NCI-H2196 (cell line): ENCODE measurements around the gene KIF5B.
A peak's percentile ranks its signal among the peaks of the same experiment; 100 is the strongest.
"Not testable (repeated sequence)": the region's sequence is repeated elsewhere in the genome, so short reads cannot be mapped to it uniquely, and the experiment has no call there.

Experiments
- DNase-seq: peaks from one replicate; lab custom pipeline; 2025; ENCODE audit not compliant: unreplicated experiment; lab: John Stamatoyannopoulos, UW

The KIF5B gene

DNA sequence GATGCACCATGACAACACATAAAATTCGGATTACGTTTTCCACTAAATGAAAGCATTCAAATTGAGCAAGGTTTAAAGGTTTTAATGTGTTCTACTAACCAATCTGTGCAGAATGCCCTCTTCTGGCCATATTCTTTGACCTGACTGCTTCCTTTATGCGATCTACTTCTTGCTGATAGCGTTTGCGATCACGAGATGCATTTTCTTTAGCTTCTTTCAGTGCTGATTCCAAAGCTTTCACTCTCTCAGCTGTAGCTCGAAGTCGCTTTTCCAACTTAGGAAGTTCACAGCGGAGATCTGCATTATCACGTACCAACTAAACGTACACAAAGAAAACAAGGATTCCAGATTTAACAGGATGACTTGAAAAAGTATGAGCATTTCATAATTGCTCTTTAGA, 39.2 kb downstream of the KIF5B start:
- DNase-seq, result no peak

DNA sequence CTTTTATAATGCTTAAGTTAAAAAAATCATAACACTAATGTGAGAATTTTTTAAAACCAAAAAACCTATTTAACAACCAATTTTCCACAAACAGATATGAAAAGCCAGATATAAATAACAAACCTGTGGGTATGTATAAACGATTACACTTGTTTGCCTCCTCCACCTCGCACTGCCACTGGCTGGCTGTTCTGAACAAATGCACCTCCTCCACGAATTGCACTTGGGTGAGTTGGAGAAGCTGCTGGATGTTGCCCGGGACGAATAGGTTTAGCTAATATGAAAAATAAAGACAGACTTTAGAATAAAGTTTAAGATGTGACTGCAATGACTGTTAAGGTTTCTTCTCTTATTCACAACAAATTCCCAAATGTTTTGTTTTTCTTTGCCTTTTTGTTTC, 40.8 kb downstream of the KIF5B start:
- DNase-seq, result no peak

DNA sequence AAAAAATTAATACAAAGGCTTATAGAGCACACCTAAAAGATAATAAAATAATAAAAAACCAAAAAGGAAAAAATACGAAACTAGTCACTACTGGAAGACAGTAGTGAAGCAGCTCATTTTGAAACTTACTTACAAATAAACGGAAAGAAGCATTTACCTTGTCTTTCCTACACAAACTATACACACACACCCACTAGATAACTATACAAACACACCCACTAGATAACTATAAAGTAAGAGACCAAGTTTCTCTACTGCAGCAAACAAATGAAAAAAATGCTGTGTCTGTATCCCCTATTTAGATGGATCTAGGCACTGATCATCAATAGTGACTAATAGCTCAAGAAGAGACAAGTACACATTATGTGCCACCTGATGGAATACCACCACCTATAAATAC, 49.2 kb downstream of the KIF5B start:
- DNase-seq, result no peak

DNA sequence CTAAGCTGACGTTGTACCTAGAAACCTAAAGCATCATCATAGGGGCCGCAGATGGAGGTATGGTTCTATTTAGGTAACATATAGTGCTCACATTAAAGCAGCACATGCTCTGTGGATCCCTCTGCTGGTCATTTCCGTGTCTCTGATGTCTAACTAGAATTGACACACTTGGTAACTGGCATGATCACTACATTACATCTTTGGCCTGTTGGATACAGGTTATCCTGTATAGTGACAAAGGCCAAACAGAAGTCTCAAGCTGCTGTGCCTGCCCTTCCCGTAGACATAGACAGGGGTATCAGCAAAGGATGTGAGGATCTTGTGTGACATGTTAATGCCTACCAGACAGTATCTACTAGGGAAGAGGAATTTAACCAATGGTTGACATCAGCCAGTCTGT, 51.2 kb downstream of the KIF5B start:
- DNase-seq, result peak; percentile 34

DNA sequence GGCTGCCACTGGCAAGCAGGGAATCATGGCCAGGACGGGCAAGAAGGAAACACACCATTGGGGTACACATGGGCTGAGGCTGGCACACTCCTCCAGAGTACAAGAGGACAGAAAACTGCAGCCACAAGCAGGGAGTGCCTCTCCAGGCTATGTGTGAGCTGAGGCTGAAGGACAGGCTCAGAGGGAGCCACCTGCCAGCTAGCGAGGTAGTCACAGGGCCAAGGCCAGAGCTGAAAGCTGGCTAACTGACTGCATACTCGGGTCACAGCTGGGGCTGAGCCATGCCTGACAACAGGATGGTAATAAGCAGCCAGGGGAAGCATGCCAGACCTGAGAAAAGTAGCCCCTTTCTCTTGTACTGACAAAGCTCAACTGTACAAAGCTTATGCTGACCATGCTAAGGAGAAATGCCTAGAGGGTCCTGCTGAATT, 52.0 kb downstream of the KIF5B start:
- no peak for DNase-seq

DNA sequence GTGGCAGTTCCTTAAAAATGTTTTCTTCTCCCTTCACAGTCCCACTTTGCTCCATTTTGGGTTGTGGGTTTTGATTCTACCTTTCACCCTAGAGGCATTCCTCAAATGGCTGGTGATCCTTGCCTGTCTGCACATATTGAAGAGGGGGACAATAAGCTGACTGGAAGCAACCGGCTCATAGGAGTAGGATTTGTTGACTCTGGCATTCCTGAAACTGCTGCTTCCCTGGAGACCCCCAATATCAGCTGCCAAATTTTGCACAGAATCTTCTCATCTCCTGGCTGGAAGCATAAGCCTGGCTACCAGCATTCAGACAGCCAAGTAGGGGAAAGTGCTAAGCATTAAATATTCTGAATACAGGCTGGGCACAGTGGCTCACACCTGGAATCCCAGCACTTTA, 53.7 kb downstream of the KIF5B start:
- no peak for DNase-seq

DNA sequence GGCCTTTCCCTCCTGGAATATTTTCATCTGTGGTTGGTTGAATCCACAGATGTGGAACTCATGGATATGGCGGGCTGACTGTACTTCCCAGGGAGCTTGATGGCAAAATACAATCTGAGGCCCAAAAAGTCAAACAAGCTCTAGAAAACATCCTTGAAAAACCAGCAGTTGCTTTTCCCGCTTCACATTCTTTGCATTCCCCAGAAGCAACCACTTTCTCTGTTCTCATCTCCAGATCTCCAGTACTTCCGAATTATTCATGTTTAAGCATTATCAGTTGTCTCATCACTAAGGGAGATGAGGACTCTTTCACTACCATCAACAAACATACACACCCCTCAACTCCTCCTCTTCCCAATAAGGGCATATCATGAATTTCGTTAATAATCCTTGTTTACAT, 55.3 kb downstream of the KIF5B start:
- DNase-seq, result no peak

DNA sequence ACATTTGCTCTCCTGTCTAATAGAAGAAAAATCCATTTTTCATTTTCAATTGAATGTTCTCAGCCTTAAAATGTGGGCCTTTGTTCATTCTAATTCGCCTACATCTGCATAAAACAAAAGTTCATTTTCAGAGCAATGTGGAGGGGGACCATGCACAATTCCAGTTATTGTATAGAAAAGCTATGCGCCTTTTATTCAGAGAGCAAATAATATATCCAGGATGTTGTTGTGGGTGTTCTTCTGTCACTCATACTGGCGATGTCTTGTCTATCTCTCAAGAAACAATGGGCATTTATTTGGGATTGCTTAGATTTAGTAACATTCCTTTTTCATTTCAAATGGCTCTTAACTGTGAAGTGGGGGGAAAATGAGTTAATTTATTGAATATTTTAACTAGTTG, 56.4 kb downstream of the KIF5B start:
- no peak for DNase-seq

DNA sequence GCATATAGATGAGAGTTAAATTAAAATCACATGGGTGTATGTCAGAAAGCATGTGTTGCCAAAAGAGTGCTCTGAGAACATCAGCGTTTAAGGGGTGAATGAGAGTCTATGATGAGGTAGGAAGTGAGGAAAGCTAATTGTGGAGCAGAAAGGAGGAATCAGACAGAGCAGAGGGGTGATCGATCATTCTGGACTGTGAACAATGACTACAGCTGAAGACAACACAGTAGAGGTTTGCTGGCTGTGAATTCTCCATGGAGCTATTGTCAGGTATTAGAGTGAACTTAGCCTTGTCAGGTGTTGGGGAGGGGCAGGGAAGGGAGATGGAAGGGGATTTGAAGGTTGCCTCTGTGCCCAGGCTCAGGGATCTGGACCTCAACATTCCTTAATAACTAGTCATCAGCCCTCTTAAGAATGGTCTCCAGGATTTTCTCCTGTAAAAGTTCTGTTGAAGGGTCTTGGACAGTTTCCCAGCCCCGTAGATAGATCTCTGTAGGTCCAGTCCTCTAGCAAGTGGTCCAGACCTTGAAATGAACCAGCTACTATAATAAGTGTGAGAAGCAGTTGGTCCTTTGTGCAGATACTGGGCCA, 57.1 kb downstream of the KIF5B start:
- DNase-seq, result no peak

DNA sequence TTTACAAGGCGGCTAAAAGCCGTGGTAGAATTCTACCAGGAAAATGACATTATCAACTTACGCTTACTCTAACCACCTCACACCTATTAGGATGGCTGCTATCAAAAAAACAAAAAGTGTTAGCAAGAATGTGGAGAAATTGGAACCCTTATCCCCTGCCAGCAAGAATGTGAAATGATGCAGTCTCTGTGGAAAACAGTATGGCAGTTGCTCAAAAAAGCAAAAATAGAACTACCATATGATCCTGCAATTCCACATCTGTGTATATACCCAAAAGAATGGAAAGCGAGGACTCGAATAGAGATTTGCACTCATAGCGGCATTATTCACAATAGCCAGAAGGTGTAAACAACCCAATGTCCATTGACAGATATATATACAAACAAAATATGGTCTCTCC, 61.3 kb downstream of the KIF5B start:
- no peak for DNase-seq

DNA sequence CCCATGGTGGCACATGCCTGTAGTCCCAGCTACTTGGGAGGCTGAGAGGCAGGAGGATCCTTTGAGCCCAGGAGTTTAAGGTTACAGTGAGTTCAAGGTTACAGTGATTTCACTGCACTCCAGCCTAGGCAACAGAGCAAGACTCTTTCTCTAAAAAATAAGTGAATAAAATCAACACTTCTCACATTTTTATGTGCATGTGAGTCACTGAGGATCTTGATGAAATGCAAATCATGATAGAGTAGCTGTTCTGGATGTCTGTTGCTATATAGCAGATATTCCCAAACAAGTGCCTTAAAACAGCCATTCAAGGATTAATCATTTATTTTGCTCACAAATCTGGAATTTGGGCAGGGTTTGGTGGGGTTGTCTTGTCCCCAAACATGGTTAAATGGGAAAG, 65.3 kb downstream of the KIF5B start:
- no peak for DNase-seq

DNA sequence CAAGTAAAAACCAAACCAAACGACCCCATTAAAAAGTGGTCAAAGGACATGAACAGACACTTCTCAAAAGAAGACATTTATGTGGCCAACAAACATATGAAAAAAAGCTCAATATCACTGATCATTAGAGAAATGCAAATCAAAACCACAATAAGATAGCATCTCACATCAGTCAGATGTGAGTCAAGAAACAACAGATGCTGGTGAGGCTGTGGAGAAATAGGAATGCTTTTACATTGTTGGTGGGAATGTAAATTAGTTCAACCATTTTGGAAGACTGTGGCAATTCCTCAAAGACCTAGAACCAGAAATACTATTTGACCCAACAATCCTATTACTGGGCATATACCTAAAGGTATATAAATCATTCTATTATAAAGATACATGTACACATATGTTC, 68.4 kb downstream of the KIF5B start:
- DNase-seq, result not testable (repeated sequence)

DNA sequence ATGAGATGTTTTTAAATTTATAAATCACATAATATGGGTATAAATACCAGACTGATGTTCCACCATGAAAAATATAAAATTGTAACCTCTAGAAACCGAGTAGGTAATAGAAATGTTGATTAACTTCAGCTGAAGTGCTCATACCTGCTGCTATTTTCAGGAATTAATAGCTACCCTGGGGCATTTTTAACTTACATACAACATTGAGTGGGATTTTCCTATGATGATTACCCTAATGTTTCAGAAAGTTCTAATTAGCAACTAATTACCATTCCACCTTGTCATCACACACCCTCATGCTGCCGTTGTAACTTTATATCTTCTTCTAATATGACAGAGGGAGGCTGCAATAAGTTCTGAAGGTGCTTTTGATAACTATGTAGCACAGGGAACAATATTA, 74.1 kb downstream of the KIF5B start:
- no peak for DNase-seq

DNA sequence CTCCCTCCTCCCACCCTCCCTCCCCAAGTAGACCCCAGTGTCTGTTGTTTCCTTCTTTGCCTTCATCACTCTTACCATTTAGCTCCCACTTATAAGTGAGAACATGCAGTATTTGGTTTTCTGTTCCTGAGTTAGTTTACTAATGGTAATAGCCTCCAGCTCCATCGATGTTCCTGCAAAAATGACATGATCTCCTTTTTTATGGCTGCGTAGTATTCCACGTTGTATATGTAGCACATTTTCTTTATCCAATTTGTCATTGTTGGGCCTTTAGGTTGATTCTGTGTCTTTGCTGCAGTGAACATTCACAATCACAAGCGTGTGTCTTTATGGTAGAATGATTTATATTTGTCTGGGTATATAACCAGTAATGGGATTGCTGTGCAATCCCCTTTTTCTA, 75.8 kb downstream of the KIF5B start:
- no peak for DNase-seq

DNA sequence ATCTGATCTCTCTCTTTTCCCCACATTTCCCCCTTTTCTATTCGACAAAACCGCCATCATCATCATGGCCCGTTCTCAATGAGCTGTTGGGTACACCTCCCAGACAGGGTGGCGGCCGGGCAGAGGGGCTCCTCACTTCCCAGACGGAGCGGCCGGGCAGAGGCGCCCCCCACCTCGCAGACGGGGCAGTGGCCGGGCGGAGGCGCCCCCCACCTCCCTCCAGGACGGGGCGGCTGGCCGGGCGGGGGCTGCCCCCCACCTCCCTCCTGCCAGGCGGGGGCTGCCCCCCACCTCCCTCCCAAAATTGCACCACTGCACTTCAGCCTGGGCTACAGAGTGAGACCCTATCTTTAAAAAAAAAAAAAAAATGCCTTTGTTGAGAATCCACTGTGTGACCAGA, 77.2 kb downstream of the KIF5B start:
- DNase-seq, result not testable (repeated sequence)

DNA sequence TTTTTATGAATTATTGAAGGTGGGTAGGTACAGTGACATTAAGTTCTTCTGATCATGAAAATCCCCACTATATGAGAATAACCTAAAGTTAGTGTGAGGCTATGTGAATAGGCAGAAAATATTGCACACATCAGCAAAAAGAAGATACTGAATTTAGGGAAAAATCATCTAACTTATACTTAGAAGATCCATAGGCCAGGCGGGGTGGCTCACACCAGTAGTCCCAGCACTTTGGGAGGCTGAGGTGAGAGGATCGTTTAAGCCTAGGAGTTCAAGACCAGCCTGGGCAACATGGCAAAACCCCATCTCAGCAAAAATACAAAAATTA, 78.1 kb downstream of the KIF5B start:
- DNase-seq, result no peak

DNA sequence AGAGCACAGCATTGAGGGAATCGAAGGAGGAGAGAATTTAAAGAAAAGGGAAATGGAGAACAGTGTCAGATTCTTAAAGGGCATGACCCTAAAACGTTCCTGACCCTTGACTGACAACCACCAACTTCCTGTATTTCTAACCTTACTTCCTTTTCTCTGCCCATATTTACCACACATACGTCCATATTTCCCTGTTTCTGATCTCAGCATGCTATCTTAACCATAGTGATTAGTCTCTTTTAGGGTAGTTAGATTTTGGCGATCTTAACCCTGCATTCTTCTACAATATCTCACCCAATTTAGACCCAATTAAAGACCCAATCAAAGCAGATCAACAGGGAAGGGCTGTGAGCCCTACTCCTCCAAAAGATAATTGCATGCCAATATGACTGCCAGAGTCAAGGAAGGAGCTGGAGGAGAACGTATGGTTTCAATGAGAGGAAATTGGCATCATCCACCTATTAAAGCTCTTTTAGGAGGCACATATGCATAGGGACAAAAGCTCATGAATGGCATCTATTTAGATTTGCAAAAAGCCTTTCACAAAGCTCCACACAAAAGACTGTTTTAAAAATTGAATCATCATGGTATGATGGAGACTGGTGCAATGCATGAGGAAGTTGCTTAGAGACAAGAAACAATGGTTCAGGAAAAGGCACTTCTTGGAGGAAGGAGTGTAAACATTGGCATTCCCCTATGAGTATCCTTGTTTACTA, 78.6 kb downstream of the KIF5B start:
- no peak for DNase-seq

DNA sequence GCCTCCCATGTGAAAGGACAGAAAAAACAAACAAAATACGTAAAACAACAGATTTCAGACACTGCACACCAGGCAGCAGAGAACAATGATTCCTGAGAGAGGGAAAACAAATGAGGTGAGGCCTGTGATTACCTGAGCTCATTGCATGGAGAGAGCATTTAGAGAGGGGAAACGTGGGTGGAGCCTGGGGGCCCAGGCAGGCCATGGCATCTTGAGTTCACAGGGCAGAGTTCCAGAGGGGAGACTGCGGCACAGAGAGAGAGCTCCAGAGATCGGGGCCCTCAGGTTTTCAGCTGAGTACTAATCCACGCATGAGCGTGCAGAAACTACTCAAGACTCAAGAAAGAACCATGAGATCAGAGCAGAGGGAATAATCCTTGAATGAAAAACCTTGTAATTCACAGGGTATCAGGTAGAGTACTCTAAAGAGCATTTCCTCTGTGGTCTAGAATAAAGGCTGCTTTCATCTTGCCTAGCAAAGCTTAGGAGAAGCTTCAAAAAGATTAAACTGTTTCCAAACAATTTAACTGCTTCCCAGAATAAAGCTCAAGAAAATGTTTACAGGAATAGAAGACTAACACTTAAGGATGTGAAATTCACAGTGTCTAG, 81.0 kb downstream of the KIF5B start:
- DNase-seq, result no peak

DNA sequence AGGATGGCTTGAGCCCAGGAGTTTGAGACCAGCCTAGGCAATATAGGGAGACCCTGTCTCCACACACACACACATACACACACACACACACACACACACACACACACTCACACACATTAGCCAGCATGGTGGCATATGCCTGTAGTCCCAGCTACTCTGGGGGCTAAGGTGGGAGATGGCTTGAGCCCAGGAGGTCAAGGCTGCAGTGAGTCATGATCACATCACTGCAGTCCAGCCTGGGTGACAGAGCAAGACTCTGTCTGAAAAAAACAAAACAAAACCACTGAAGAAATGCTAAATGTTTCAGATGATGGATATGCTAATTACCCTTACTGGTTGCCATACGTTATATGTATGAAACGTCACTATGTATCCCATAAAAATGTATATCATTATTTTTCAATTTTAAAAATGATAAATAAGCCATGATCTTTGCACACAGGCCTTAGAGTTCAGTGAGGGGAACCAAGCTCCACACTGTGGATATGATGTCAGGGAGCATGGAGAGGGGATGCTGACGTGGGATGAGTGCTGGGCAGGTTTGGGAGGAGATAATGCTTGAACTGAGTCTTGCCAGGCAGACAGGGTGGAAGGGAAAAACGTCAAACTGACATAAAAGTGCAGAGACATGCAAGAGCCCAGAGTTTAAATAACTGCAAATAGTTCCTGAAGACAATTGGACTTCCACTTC, 81.6 kb downstream of the KIF5B start:
- no peak for DNase-seq

DNA sequence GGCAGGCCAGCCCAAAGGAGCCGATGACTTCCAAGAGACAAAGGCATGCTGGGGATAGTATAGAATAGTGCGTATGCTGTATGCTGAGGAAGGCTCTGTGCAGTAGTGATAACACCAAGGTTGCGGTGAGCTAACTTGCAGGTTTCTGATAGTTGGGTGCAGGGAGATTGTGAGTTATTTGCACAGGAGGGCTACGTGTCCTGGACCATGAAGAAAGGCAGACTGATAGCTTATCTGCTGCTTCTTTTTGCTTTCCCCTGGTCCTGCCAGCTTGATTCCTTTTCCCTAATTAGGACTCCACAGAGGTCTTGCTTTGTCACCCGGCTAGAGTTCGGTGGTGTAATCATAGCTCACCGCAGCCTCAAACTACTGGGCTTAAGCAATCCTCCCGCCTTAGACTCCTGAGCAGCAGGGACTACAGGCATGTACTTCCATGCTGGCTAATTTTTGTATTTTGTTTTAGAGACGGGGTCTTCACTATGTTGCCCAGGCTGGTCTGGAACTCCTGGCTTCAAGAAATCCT, 83.6 kb downstream of the KIF5B start:
- DNase-seq, result no peak

DNA sequence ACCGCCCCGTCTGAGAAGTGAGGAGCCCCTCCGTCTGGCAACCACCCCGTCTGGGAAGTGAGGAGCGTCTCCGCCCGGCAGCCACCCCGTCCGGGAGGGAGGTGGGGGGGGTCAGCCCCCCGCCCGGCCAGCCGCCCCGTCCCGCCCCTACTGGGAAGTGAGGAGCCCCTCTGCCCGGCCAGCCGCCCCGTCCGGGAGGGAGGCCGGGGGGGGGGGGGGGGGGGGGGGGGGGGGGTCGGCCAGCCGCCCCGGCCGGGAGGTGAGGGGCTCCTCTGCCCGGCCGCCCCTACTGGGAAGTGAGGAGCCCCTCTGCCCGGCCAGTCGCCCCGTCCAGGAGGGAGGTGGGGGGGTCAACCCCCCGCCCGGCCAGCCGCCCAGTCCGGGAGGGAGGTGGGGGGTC, 86.4 kb downstream of the KIF5B start:
- not testable (repeated sequence) for DNase-seq

DNA sequence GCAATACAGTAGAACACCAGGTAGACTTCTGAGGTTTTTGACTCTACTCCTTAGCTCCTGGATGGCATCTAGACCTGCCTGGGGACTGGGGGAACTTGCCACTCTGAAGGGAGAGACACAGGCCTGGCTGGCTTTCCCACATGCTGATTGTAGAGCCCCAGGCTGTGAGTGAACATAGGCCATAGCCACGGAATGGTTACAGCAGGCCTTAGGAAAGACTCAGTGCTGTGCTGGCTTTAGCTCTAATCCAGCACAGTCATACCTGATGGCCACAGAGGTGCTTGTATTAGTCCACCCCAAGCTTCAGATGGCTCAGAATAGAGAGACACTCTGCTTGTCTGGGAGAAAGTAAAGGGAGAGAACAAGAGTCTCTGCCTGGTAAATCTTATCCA, 92.6 kb downstream of the KIF5B start:
- no peak for DNase-seq
